ENCODE results near the gene PMEPA1.

- TF ChIP-seq, protein P1, sequence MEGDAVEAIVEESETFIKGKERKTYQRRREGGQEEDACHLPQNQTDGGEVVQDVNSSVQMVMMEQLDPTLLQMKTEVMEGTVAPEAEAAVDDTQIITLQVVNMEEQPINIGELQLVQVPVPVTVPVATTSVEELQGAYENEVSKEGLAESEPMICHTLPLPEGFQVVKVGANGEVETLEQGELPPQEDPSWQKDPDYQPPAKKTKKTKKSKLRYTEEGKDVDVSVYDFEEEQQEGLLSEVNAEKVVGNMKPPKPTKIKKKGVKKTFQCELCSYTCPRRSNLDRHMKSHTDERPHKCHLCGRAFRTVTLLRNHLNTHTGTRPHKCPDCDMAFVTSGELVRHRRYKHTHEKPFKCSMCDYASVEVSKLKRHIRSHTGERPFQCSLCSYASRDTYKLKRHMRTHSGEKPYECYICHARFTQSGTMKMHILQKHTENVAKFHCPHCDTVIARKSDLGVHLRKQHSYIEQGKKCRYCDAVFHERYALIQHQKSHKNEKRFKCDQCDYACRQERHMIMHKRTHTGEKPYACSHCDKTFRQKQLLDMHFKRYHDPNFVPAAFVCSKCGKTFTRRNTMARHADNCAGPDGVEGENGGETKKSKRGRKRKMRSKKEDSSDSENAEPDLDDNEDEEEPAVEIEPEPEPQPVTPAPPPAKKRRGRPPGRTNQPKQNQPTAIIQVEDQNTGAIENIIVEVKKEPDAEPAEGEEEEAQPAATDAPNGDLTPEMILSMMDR (conservative IDR thresholded peaks at IDR 0.05), result no peak
- no peak for TF ChIP-seq EZH2 (IDR thresholded peaks at IDR 0.05; ENCODE audit: low read depth)
Observed at GRCh38 chr20:57656821-57657534, 52.8 kb downstream of the PMEPA1 start.
